Activated naive CD4-positive, alpha-beta T cell treated with anti-CD3 and anti-CD28 coated beads, Interleukin-2, amount 50 U/mL, for 16 hours (primary cell): ENCODE data around the gene E4F1.

Experiments
- DNase-seq: peaks from one replicate; pipeline ENCODE4 v3.0.0-alpha.2; 2020

The E4F1 gene

GRCh38 chr16:2278956-2279800 lies 55.8 kb downstream of the E4F1 start:
- no peak for DNase-seq

GRCh38 chr16:2280461-2280860 lies 57.1 kb downstream of the E4F1 start:
- no peak for DNase-seq

GRCh38 chr16:2280981-2281542 lies 57.7 kb downstream of the E4F1 start:
- DNase-seq = no peak

- DNase-seq = no peak
Measured at GRCh38 chr16:2282262-2282661, 58.9 kb downstream of the E4F1 start.

GRCh38 chr16:2282866-2283555 lies 59.6 kb downstream of the E4F1 start:
- no peak for DNase-seq

GRCh38 chr16:2284001-2284770 lies 60.8 kb downstream of the E4F1 start:
- DNase-seq = no peak

GRCh38 chr16:2284797-2285576 lies 61.6 kb downstream of the E4F1 start:
- DNase-seq = no peak
